Vagina (tissue), 2 donors: ENCODE measurements around the gene ALX3. TPM values are rescaled to one million over a fixed set of nuclear protein-coding genes. Genes with fewer than 3 reads are reported as not detected.
A peak's percentile ranks its signal among the peaks of the same experiment; 100 is the strongest.

Experiments used
- DNase-seq, 2 donors: peaks; one replicate each; pipeline ENCODE4 v3.0.0-alpha.2; 2017; ENCODE audit errors: extremely low spot score in 2 of 2
- H3K27ac ChIP-seq: fragments of 200-600 bp; sonication (generic); one replicate; pipeline ENCODE4 v1.5.1; 2019
- H3K27me3 ChIP-seq: fragments of 200-600 bp; sonication (generic); one replicate; pipeline ENCODE4 v1.5.1; 2019
- H3K36me3 ChIP-seq, 2 donors: fragments of 200-600 bp; sonication (generic); one replicate each; pipeline ENCODE4 v1.5.1; 2017 to 2019
- H3K4me1 ChIP-seq: fragments of 200-600 bp; sonication (generic); one replicate; pipeline ENCODE4 v1.5.1; 2019
- H3K4me3 ChIP-seq, 2 donors: fragments of 200-600 bp; sonication (generic); 1 replicate in 1 of 2; 2 replicates in 1 of 2; pipeline ENCODE4 v1.5.1; 2016 to 2019
- H3K9me3 ChIP-seq: fragments of 200-600 bp; sonication (generic); one replicate; pipeline ENCODE4 v1.5.1; 2019
- POLR2A ChIP-seq, 2 donors: fragments of 450-650 bp; IDR thresholded peaks; one replicate each; pipeline ENCODE4 v1.6.1; 2017; ENCODE audit warnings: antibody characterized with exemption in 2 of 2, mild to moderate bottlenecking in 2 of 2, moderate library complexity in 2 of 2
- POLR2AphosphoS5 ChIP-seq, 2 donors: sonication (generic); formaldehyde crosslinking; IDR thresholded peaks; one replicate each; pipeline ENCODE4 v1.9.0; 2017; ENCODE audit warnings: antibody characterized with exemption in 2 of 2, mild to moderate bottlenecking in 2 of 2, low read depth in 1 of 2; ENCODE audit not compliant: insufficient read depth in 1 of 2
- intact Hi-C: fragments of 100-400 bp; cut with DNase I; formaldehyde crosslinking; loops from one replicate; pipeline ENCODE4 v1.15.1; 2023
- total RNA-seq: library from RNA; depleted of rRNA; stranded (reverse); fragments of >200 nt; gene quantifications from one replicate; pipeline ENCODE4 v1.2.3, GENCODE V29; 2016
- TF ChIP-seq, protein P1 (sequence below), 3 experiments: fragments of 450-650 bp in 2 of 3; fragments of 200-600 bp in 1 of 3; sonication (generic) in 1 of 3; IDR thresholded peaks; one replicate each; pipeline ENCODE4 v1.5.1; 2017 to 2019; ENCODE audit warnings: antibody characterized with exemption in 3 of 3, mild to moderate bottlenecking in 2 of 3, moderate library complexity in 2 of 3

ALX3 gene
- total RNA-seq, 1 donor from 2014 or later, result not detected

DNA sequence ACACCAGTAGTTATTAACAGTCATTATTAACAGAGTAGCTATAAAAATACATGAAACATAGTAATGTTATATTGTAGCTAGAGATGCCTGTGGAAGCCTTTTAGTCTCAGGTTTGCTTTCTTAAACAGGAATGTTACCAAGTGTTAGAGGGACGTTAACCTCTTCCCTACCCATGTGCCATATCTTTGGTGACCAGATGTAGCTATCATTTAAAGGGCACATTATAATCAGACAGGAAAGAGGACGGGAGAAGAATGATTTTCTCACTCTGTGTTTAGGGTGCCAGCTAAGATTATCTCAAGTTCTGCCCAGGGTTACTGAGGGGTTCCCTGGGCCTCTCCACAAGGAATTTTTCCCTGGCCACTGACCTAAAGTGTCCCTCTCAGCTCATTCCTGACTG is 20.9 kb upstream of the ALX3 start:
- no peaks in the 10 kb centered on the region for H3K27me3 ChIP-seq
- H3K27ac ChIP-seq, result no peak overlapping the region
- intact Hi-C loops, result no loop called here
- no peak for DNase-seq
- H3K9me3 ChIP-seq, result no peaks in the 10 kb centered on the region
- no peaks in the 10 kb centered on the region for H3K36me3 ChIP-seq
- TF ChIP-seq, protein P1, sequence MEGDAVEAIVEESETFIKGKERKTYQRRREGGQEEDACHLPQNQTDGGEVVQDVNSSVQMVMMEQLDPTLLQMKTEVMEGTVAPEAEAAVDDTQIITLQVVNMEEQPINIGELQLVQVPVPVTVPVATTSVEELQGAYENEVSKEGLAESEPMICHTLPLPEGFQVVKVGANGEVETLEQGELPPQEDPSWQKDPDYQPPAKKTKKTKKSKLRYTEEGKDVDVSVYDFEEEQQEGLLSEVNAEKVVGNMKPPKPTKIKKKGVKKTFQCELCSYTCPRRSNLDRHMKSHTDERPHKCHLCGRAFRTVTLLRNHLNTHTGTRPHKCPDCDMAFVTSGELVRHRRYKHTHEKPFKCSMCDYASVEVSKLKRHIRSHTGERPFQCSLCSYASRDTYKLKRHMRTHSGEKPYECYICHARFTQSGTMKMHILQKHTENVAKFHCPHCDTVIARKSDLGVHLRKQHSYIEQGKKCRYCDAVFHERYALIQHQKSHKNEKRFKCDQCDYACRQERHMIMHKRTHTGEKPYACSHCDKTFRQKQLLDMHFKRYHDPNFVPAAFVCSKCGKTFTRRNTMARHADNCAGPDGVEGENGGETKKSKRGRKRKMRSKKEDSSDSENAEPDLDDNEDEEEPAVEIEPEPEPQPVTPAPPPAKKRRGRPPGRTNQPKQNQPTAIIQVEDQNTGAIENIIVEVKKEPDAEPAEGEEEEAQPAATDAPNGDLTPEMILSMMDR (IDR thresholded peaks at IDR 0.05), result no peak
- TF ChIP-seq POLR2A (IDR thresholded peaks at IDR 0.05), result no peak
- no peak for TF ChIP-seq POLR2AphosphoS5 (IDR thresholded peaks at IDR 0.05; ENCODE audit: insufficient read depth in 1 of 2, low read depth in 1 of 2)
- no peaks in the 10 kb centered on the region for H3K4me1 ChIP-seq
- no peak overlapping the region for H3K4me3 ChIP-seq

DNA sequence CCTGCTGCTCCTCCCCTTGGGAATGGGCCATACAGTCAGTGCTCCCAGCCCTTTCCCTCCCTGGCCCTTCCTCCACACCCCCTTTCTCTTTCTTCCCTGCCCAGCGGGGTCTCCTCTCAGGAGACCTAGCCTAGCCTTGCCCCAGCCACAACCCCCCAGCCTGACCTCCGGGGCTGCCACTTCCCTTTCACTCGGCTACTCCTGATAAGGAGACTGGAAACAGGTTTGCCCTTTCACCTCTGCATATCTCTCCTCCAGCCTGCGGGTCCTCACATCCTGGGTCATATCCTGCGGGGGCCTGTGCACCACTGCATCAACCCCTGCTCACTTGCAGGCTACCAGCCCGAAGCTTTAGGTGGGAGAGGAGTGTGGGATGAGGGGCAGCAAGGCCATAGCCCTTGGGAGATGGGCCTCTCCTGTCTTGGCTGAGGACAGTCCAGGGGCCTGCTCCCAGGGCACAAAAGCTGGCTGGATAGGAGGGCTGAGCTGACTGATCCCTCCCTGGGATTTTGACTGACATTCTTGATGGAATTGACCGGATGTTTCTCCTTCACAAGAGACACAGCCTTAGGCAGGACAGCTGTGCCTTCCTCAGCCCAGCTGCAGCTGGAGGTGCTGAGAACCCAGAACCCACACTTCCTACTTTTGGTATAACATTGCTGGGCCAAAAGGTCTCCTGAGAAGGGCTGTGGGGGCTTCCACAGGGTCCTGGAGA is 19.2 kb upstream of the ALX3 start:
- intact Hi-C loops, result no loop called here
- Histone ChIP-seq H3K27ac (no peak overlapping the region), H3K36me3 (no peaks in the 10 kb centered on the region), H3K4me3 (no peak overlapping the region), H3K4me1 (no peaks in the 10 kb centered on the region), H3K9me3 (no peaks in the 10 kb centered on the region), H3K27me3 (no peaks in the 10 kb centered on the region)
- TF ChIP-seq POLR2AphosphoS5 (IDR thresholded peaks at IDR 0.05; ENCODE audit: insufficient read depth in 1 of 2, low read depth in 1 of 2), result no peak
- TF ChIP-seq, protein P1 (IDR thresholded peaks at IDR 0.05), result no peak
- no peak for TF ChIP-seq POLR2A (IDR thresholded peaks at IDR 0.05)
- DNase-seq, result no peak

DNA sequence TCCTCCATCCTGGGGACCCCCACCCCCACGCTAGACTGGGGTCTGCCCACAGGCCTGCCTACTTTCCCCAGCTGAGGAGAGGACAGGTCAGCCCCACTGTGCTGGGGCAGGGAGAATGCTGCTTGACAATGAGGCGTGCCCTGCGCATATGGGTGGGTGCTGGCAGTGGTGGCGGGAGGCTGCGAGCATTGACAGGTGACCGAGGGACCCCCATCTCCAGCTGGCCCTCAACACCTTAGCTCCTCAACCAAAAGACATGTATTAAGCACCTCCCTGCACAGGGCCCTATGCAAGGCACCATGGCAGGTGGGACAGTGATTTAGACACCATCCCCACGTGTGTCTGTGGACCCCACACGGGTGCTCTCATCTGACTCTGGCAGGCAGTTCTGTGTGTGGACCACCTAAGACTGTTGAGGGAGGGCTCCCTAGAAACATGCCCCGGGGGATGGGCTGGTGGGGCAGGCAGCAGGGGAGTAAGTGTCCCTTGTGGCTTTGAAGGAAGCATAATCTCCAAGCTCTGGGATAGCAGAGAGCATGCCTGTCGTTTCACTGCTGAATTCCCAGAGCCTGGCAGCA is 18.4 kb upstream of the ALX3 start:
- Histone ChIP-seq H3K4me1 (peaks cover 5% of the 10 kb centered on the region), H3K4me3 (no peak overlapping the region), H3K27ac (no peak overlapping the region), H3K9me3 (no peaks in the 10 kb centered on the region), H3K36me3 (no peaks in the 10 kb centered on the region), H3K27me3 (no peaks in the 10 kb centered on the region)
- DNase-seq, result no peak
- TF ChIP-seq POLR2A (IDR thresholded peaks at IDR 0.05) (no peak), POLR2AphosphoS5 (IDR thresholded peaks at IDR 0.05; ENCODE audit: insufficient read depth in 1 of 2, low read depth in 1 of 2) (no peak)
- TF ChIP-seq, protein P1 (IDR thresholded peaks at IDR 0.05), result no peak
- intact Hi-C loops, result no loop called here

DNA sequence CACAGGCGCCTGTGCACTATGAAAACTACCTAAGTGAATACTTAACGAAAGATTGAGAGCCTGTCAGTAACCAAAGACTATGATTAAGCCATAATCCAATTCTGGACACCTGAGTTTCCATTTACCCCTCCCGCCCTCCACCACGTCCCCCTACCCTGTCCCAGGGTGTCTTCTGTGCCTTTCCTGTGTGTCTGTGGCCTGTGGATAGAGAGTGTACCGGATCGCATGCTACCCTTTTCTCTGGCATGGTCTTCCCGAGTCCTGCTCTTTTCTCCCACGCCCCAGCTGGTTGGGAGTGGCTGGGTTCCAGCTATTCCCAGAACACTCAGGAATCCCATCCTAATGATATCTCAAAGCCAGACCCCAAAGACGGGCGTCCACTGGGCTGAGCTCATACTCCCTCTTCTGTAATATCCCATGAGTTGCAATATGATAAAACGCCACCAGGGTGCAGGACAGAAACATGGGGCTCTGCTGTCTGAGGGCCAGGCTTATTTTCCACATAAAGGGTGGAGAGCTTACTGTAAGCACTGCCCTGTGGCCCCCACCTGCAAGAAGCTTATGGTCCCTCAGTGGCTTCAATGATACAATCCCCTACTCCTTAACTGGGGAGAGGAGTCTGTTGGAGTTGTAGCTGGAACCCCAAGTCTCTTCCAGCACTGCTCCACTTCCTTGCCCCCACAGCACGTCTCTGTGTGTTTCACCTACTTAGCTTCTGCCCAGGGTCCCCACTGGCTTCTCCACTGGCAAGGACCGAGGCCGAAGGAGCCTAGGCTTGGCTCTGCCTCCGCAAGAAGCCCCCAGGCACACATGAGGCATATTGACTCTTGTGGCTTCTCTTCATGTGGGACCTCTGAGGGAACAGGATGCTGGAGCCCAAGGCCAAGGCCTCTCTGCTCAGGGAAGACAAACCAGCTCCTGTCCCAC is 17.6 kb upstream of the ALX3 start:
- TF ChIP-seq, protein P1 (IDR thresholded peaks at IDR 0.05), result peak in 2 of 3 experiments; percentile 40 to 42
- no peak for TF ChIP-seq POLR2A (IDR thresholded peaks at IDR 0.05)
- no peak for DNase-seq
- no peak overlapping the region for H3K4me3 ChIP-seq
- no peak overlapping the region for H3K27ac ChIP-seq
- no peaks in the 10 kb centered on the region for H3K27me3 ChIP-seq
- peaks cover 12% of the 10 kb centered on the region for H3K4me1 ChIP-seq
- intact Hi-C loops, result no loop called here
- no peaks in the 10 kb centered on the region for H3K9me3 ChIP-seq
- H3K36me3 ChIP-seq, result no peaks in the 10 kb centered on the region
